ENCODE results near the gene RASSF5.

Gene RASSF5

DNA sequence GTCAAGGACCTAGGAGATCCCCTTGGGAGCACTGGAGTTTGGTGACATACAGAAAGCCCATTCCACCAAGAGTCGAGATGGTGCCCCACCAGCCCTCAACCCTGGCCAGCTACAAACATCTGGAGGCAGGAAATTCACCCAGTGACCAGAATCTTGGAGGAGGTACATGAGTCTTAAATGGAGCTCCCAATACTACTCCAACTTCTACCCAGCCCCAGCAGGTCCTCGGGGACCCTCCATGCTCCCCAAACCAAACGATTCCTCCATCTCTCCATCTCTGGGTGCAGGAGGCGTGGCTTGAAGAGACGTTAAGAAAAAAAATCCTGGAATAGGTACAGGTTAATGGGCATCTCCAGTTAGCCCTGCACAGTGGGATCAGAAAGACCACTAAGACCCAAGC, 5.5 kb upstream of the RASSF5 start:
- DNase-seq (ENCODE audit: low read depth) = no peak
- no peak overlapping the region for H3K4me3 ChIP-seq (ENCODE audit: low read depth, low read length)
- TF ChIP-seq, protein P1, sequence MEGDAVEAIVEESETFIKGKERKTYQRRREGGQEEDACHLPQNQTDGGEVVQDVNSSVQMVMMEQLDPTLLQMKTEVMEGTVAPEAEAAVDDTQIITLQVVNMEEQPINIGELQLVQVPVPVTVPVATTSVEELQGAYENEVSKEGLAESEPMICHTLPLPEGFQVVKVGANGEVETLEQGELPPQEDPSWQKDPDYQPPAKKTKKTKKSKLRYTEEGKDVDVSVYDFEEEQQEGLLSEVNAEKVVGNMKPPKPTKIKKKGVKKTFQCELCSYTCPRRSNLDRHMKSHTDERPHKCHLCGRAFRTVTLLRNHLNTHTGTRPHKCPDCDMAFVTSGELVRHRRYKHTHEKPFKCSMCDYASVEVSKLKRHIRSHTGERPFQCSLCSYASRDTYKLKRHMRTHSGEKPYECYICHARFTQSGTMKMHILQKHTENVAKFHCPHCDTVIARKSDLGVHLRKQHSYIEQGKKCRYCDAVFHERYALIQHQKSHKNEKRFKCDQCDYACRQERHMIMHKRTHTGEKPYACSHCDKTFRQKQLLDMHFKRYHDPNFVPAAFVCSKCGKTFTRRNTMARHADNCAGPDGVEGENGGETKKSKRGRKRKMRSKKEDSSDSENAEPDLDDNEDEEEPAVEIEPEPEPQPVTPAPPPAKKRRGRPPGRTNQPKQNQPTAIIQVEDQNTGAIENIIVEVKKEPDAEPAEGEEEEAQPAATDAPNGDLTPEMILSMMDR (conservative IDR thresholded peaks at IDR 0.05; ENCODE audit: low read depth, low read length) = no peak

DNA sequence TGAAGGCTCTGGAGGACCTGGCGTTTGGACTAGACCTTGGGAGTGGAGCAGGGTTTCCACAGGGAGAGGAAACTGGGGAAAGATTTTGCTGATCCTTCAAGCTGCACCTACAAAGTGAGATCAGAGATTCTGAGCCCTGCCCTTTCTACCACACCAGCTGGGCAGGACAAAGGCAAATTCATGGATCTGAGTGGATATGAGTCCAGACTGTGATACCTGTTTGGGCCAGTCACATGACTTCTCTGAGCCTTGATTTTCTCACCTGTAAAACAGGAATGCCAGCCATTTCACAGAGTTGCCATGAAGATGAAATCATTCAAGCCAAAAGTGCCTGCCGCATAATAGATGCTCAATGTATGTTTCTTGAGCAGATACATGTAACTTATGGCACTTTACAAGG, 4.9 kb upstream of the RASSF5 start:
- TF ChIP-seq, protein P1 (conservative IDR thresholded peaks at IDR 0.05; ENCODE audit: low read depth, low read length) = no peak
- no peak for DNase-seq (ENCODE audit: low read depth)
- H3K4me3 ChIP-seq (ENCODE audit: low read depth, low read length) = no peak overlapping the region

DNA sequence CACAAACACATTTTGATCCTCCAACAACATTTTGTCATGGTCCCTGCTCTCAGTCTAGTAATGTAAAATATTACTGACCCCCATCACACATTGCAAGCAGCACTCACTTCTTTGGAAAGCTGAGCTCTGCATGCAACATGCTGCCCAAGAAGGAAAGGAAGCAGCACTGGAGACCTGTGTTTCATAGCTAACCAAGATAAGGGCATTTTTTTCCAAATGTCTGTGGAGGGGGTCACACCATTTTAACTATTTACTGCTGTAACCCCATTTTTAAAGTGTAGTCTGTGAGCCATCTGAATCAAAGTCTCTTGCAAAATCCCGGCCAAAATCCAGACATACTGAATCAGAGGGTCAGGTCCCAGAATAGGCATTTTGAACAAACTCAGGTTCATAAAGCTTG, 4.5 kb upstream of the RASSF5 start:
- peak; percentile 57 for DNase-seq (ENCODE audit: low read depth)
- H3K4me3 ChIP-seq (ENCODE audit: low read depth, low read length) = no peak overlapping the region
- TF ChIP-seq, protein P1 (conservative IDR thresholded peaks at IDR 0.05; ENCODE audit: low read depth, low read length) = no peak

DNA sequence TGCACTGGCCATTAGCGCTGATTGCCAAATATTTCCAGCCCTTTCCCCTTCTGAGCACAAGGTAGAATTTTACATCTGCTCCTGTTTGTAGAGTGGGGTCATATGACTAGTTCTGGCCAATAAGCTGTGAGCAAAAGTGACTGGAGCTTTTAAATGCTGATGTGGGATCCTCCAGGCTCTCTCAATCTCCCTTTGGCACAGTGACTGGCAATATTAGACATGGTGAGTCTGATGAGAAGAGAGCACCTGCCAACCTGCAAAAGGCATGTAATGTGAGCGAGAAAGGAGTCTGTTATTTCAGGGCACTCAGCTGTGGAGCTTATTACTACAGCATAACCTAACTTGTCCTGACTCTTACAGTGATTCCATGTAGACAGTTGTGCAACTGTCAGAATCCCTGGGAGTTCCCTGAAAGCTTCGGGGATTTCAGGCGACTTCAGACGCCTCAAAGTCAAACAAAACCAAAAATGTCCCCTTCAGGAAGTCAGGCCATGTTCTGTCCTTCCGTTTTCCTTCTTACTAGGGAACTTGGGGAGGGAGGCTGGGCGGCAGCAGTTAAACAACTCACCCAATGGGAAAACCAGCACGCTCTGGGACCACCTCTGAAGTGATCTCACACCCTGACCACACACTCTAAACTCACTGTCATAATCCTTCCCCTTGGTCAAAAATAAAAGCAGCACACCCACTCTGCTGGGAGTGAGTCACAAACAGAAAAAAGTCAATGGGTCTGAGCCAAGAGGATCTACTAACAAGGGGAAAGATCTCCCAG, 3.6 kb upstream of the RASSF5 start:
- TF ChIP-seq, protein P1 (conservative IDR thresholded peaks at IDR 0.05; ENCODE audit: low read depth, low read length) = no peak
- DNase-seq (ENCODE audit: low read depth) = peak; percentile 98
- no peak overlapping the region for H3K4me3 ChIP-seq (ENCODE audit: low read depth, low read length)

DNA sequence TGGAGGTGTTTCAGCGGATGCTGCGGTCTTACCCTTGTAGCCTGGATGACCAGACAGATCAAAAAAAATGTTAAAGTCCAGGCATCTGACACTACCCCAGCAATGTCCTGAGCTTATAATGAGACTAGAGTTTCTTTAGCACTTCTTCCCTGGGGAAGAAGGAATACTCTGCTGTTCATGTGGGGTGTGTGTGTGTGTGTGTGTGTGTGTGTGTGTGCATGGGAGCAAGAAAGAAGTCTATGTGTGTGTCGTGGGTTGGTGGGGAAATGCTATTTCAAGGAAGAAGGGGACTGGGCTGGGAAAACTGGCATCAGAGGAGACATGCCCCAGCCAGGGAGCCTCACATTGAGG, 3.0 kb upstream of the RASSF5 start:
- DNase-seq (ENCODE audit: low read depth) = no peak
- no peak overlapping the region for H3K4me3 ChIP-seq (ENCODE audit: low read depth, low read length)
- TF ChIP-seq, protein P1 (conservative IDR thresholded peaks at IDR 0.05; ENCODE audit: low read depth, low read length) = no peak

DNA sequence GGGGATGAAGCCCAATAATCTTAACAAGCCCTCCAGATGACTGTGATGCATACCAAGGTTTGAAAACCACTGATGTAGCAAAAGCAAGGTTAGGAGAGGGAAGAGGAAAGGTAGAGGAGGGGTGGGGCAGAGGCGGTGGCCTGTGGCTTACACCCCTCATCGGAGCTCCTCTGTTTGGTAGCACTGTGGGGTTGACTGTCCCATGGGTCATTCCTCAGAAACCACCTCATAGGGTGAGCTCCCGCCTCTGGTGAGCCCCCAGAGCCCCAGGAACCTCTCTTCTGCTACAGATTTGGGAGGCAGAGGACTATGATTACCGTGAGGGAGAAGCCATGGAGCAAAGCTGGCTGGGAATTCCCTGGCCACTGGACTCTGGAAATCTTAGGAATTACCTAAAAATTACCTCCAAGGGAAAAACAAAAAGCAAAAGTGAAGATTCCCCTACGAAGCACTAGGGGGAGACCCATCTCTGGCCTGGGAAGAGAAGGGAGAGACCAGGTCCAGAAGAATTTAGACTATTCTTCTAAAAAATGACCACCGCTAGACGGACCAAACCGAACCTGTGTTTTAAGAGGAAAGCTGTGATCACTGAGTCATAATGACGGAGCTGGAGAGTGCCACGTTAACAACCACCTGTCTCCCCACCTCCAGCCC, 1.5 kb upstream of the RASSF5 start:
- peak; percentile 76 for DNase-seq (ENCODE audit: low read depth)

More for the DNA sequence above, 1.5 kb upstream of the RASSF5 start:
- TF ChIP-seq, protein P1 (conservative IDR thresholded peaks at IDR 0.05; ENCODE audit: low read depth, low read length) = peak; percentile 86
- no peak overlapping the region for H3K4me3 ChIP-seq (ENCODE audit: low read depth, low read length)

All from choroid plexus epithelial cell (primary cell).